ENCODE data around the gene RDH5. TPM values are rescaled to one million over a fixed set of nuclear protein-coding genes. Genes with fewer than 3 reads are reported as not detected.

Gene RDH5
- total and polyA plus RNA-seq, 2 of the 13 experiments (the other 11 are each of a cell fraction or from before 2014, with no cell fraction given): 2.6 to 5.7 TPM

DNA sequence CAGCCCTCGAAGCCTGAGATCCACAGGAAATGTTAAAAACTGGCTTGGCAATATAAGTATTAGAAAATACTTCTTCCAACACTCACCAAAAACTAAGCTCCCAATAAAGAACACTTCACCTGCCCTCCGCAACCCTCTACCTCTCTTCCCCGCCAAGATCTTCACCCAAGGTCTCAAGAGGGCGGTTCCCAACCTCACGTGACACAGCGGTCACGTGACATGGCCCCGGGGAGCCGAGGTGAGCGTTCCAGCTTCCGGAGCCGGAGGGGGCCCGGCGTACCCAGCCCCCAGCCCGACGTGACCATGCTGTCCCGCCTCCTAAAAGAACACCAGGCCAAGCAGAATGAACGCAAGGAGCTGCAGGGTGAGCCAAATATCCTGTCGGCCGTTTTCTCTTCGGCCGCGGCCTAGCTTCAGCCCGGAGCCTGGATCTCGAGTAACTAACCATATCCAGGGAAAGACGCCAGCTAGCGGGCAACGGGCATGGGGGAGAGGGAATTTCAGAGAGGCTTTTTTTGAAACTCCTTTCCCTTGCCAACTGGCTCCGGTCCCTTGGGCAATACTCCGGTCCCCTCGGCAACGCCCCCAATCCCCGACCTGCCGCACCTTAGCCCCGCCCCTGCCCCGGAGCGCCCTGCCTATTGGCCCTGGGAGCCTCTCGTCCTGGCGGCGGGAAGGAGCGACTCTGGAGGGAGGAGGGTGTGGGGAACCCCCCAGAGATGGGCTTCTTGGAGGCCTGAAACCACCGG, 4.2 kb upstream of the RDH5 start, which contains the start of gene BLOC1S1 (continued):
- TF ChIP-seq ZNF326 (CRISPR knock-in tag; IDR thresholded peaks at IDR 0.05; ENCODE audit: borderline replicate concordance) (no peak), KLF9 (CRISPR knock-in tag; IDR thresholded peaks at IDR 0.05; ENCODE audit: low read depth) (no peak), PHF21A (CRISPR knock-in tag; IDR thresholded peaks at IDR 0.05) (peak; percentile 81), NCOA5 (CRISPR knock-in tag; IDR thresholded peaks at IDR 0.05) (no peak), ATF7 (IDR thresholded peaks at IDR 0.05) (no peak), ATF7 (CRISPR knock-in tag; IDR thresholded peaks at IDR 0.05) (no peak), MAFG (CRISPR knock-in tag; IDR thresholded peaks at IDR 0.05) (no peak), DPF2 (CRISPR knock-in tag; IDR thresholded peaks at IDR 0.05; ENCODE audit: borderline replicate concordance, low read depth) (no peak), ZNF766 (CRISPR knock-in tag; IDR thresholded peaks at IDR 0.05; ENCODE audit: borderline replicate concordance) (no peak), CHCHD3 (CRISPR knock-in tag; IDR thresholded peaks at IDR 0.05) (no peak), ZNF556 (CRISPR knock-in tag; IDR thresholded peaks at IDR 0.05; ENCODE audit: borderline replicate concordance) (peak; percentile 78; the same call in 1 of the 2 replicates), ZBTB10 (CRISPR knock-in tag; IDR thresholded peaks at IDR 0.05; ENCODE audit: borderline replicate concordance) (no peak), CBFB (CRISPR knock-in tag; IDR thresholded peaks at IDR 0.05) (peak; percentile 84), FIP1L1 (IDR thresholded peaks at IDR 0.05; ENCODE audit: borderline replicate concordance, insufficient read depth, low read depth, low read length) (no peak), RFXANK (CRISPR knock-in tag; IDR thresholded peaks at IDR 0.05) (no peak), PHF8 (CRISPR knock-in tag; IDR thresholded peaks at IDR 0.05) (peak; percentile 95), ZBTB42 (CRISPR knock-in tag; IDR thresholded peaks at IDR 0.05) (no peak), SMAD9 (CRISPR knock-in tag; IDR thresholded peaks at IDR 0.05) (no peak), ZNF414 (CRISPR knock-in tag; IDR thresholded peaks at IDR 0.05) (peak; percentile 90; the same call in 1 of the 2 replicates), SMAD3 (CRISPR knock-in tag; IDR thresholded peaks at IDR 0.05) (peak; percentile 53; the same call in 1 of the 2 replicates)
- TF ChIP-seq, protein P1, sequence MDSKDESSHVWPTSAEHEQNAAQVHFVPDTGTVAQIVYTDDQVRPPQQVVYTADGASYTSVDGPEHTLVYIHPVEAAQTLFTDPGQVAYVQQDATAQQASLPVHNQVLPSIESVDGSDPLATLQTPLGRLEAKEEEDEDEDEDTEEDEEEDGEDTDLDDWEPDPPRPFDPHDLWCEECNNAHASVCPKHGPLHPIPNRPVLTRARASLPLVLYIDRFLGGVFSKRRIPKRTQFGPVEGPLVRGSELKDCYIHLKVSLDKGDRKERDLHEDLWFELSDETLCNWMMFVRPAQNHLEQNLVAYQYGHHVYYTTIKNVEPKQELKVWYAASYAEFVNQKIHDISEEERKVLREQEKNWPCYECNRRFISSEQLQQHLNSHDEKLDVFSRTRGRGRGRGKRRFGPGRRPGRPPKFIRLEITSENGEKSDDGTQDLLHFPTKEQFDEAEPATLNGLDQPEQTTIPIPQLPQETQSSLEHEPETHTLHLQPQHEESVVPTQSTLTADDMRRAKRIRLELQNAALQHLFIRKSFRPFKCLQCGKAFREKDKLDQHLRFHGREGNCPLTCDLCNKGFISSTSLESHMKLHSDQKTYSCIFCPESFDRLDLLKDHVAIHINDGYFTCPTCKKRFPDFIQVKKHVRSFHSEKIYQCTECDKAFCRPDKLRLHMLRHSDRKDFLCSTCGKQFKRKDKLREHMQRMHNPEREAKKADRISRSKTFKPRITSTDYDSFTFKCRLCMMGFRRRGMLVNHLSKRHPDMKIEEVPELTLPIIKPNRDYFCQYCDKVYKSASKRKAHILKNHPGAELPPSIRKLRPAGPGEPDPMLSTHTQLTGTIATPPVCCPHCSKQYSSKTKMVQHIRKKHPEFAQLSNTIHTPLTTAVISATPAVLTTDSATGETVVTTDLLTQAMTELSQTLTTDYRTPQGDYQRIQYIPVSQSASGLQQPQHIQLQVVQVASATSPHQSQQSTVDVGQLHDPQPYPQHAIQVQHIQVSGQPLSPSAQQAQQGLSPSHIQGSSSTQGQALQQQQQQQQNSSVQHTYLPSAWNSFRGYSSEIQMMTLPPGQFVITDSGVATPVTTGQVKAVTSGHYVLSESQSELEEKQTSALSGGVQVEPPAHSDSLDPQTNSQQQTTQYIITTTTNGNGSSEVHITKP (CRISPR knock-in tag; IDR thresholded peaks at IDR 0.05; ENCODE audit: low read depth): peak; percentile 35; the same call in 1 of the 2 replicates
